Endothelial cell of umbilical vein (primary cell): ENCODE results near the gene CDR2. TPM values are rescaled to one million over a fixed set of nuclear protein-coding genes. Genes with fewer than 3 reads are reported as not detected.

Source experiments
- BruUV-seq: library from RNA; stranded (reverse); fragments of 400-500 nt; replicated peaks from 2 replicates; lab custom pipeline; 2021; lab: Mats Ljungman, UMichigan
- CTCF ChIA-PET: fragments of 300-600, 350-600 bp; sonication (Branson Sonifier 250); formaldehyde crosslinking; loops from one replicate; lab custom pipeline; 2021; ENCODE audit warnings: antibody characterized with exemption, inconsistent platforms; lab: Charles Lee
- POLR2A ChIA-PET: fragments of 300-600, 350-600 bp; sonication (Branson Sonifier 250); formaldehyde crosslinking; loops from one replicate; lab custom pipeline; 2021; ENCODE audit warnings: antibody characterized with exemption, inconsistent platforms; lab: Charles Lee
- DNase-seq: peaks from one replicate; pipeline ENCODE4 v3.0.0-alpha.2; 2011; ENCODE audit warnings: low read depth, low spot score
- FAIRE-seq: peaks from 2 replicates; lab custom pipeline; 2011; peaks lifted over from hg19 to GRCh38; lab: Jason Lieb, UNC
- H2AFZ ChIP-seq: 2 replicates; pipeline ENCODE4 v1.6.0; 2012; ENCODE audit warnings: low read depth, low read length, control low read depth, inconsistent platforms
- H3K27ac ChIP-seq: 2 replicates; pipeline ENCODE4 v1.5.1; 2011; ENCODE audit warnings: low read depth, mild to moderate bottlenecking, control low read depth, low read length, moderate library complexity; ENCODE audit not compliant: insufficient read depth
- H3K27me3 ChIP-seq, 2 experiments: 2 replicates each; pipeline versions ENCODE4 v1.6.0 to v1.6.1; 2011; ENCODE audit warnings: low read length in 2 of 2, mixed read lengths in 1 of 2; ENCODE audit not compliant: control insufficient read depth in 2 of 2, insufficient read depth in 2 of 2
- H3K36me3 ChIP-seq, 2 experiments: 2 replicates in 1 of 2; 3 replicates in 1 of 2; pipeline ENCODE4 v1.5.1; 2011; ENCODE audit warnings: low read length in 2 of 2, mild to moderate bottlenecking in 1 of 2, moderate library complexity in 1 of 2; ENCODE audit not compliant: control insufficient read depth in 2 of 2, insufficient read depth in 2 of 2; ENCODE audit errors: extremely low read depth in 1 of 2
- H3K4me1 ChIP-seq: 3 replicates; pipeline ENCODE4 v1.5.1; 2011; ENCODE audit warnings: mild to moderate bottlenecking, low read length; ENCODE audit not compliant: control insufficient read depth, insufficient read depth; ENCODE audit errors: extremely low read depth
- H3K4me2 ChIP-seq: 2 replicates; pipeline ENCODE4 v1.6.1; 2011; ENCODE audit warnings: low read length, control low read depth, mixed read lengths; ENCODE audit not compliant: insufficient read depth
- H3K4me3 ChIP-seq, 3 experiments: fragments of 200-600 bp in 1 of 3; sonication (generic), shearing (Covaris generic) in 1 of 3; replicated peaks in 1 of 3; 2 replicates each; pipeline ENCODE4 v1.5.1; 2011 to 2016; ENCODE audit warnings: control low read depth in 3 of 3, low read length in 3 of 3, mild to moderate bottlenecking in 2 of 3, inconsistent platforms in 1 of 3, low read depth in 1 of 3, moderate library complexity in 1 of 3; ENCODE audit not compliant: insufficient read depth in 1 of 3
- H3K79me2 ChIP-seq: 2 replicates; pipeline ENCODE4 v1.6.0; 2012; ENCODE audit warnings: low read length, inconsistent platforms; ENCODE audit not compliant: control insufficient read depth, insufficient read depth
- H3K9ac ChIP-seq: replicated peaks from 2 replicates; pipeline ENCODE3; 2011; ENCODE audit warnings: low read length, control low read depth; ENCODE audit not compliant: insufficient read depth; ENCODE audit errors: extremely low read depth
- H3K9me1 ChIP-seq: replicated peaks from 3 replicates; pipeline ENCODE4 v1.6.0; 2011; ENCODE audit warnings: mild to moderate bottlenecking, low read length; ENCODE audit not compliant: control insufficient read depth, insufficient read depth; ENCODE audit errors: extremely low read depth
- H3K9me3 ChIP-seq: replicated peaks from 2 replicates; pipeline ENCODE4 v1.5.1; 2012; ENCODE audit warnings: low read length, inconsistent platforms; ENCODE audit not compliant: control insufficient read depth, insufficient read depth
- H4K20me1 ChIP-seq: replicated peaks from 2 replicates; pipeline ENCODE3; 2011; ENCODE audit warnings: mild to moderate bottlenecking, low read length; ENCODE audit not compliant: control insufficient read depth, insufficient read depth; ENCODE audit errors: extremely low read depth
- CTCF ChIP-seq, 2 donors: IDR thresholded peaks; 1 replicate in 1 of 2; 2 replicates in 1 of 2; pipeline ENCODE4 v1.5.1; 2011; ENCODE audit warnings: low read length in 2 of 2, mild to moderate bottlenecking in 2 of 2, moderate library complexity in 2 of 2, control low read depth in 1 of 2, inconsistent platforms in 1 of 2, low read depth in 1 of 2; ENCODE audit not compliant: insufficient read depth in 1 of 2; ENCODE audit errors: extremely low read depth in 1 of 2
- EZH2 ChIP-seq: IDR thresholded peaks from 2 replicates; pipeline ENCODE4 v1.6.1; 2012; ENCODE audit warnings: borderline replicate concordance, low read depth, mild to moderate bottlenecking, moderate library complexity, low read length, inconsistent platforms; ENCODE audit not compliant: severe bottlenecking
- FOS ChIP-seq: IDR thresholded peaks from 2 replicates; pipeline ENCODE4 v1.6.1; 2011; ENCODE audit warnings: mild to moderate bottlenecking, low read length, moderate library complexity, borderline replicate concordance; ENCODE audit not compliant: insufficient read depth
- GATA2 ChIP-seq: IDR thresholded peaks from 2 replicates; pipeline ENCODE4 v1.7.0; 2011; ENCODE audit warnings: low read depth, mild to moderate bottlenecking, moderate library complexity, mixed read lengths, low read length; ENCODE audit not compliant: insufficient read length, insufficient read depth
- JUN ChIP-seq: IDR thresholded peaks from 2 replicates; pipeline ENCODE4 v1.6.1; 2011; ENCODE audit warnings: borderline replicate concordance, low read depth; ENCODE audit not compliant: insufficient read length, insufficient read depth
- MAX ChIP-seq: IDR thresholded peaks from 2 replicates; pipeline ENCODE4 v1.6.1; 2011; ENCODE audit not compliant: insufficient read depth, insufficient read length
- MYC ChIP-seq: IDR thresholded peaks from one replicate; pipeline ENCODE4 v1.6.1; 2011; ENCODE audit warnings: mild to moderate bottlenecking, low read depth, low read length
- POLR2A ChIP-seq: IDR thresholded peaks from 2 replicates; pipeline ENCODE4 v1.6.1; 2012; ENCODE audit warnings: low read depth, mild to moderate bottlenecking, control low read depth, low read length
- POLR2AphosphoS5 ChIP-seq: IDR thresholded peaks from 2 replicates; pipeline ENCODE4 v1.6.1; 2012; ENCODE audit warnings: low read depth, mild to moderate bottlenecking, control low read depth, low read length, moderate library complexity; ENCODE audit not compliant: insufficient read depth
- dilution Hi-C: fragments of 300-500 bp; cut with MboI; formaldehyde crosslinking; loops from one replicate; pipeline ENCODE4 v1.15.0; 2019; ENCODE audit warnings: low sequenced_read_pairs; ENCODE audit not compliant: extremely low pct_ligation_motif_present
- intact Hi-C: fragments of 100-400 bp; cut with micrococcal nuclease; formaldehyde crosslinking; loops from one replicate; pipeline ENCODE4 v1.10.0; 2022
- polyA plus RNA-seq, 4 experiments: library from polyadenylated mRNA; depleted of rRNA in 3 of 4; stranded (reverse) in 3 of 4; unstranded in 1 of 4; fragments of >200 nt; gene quantifications; 2 replicates each; pipeline versions ENCODE4 v1.2.1 to v1.2.3, GENCODE V29; 2011 to 2012; ENCODE audit warnings: missing spikeins in 1 of 4
- total RNA-seq: library from RNA; stranded (reverse); gene quantifications from 2 replicates; pipeline ENCODE4 v1.2.3, GENCODE V29; 2021

Gene CDR2
- total and polyA plus RNA-seq, 2 donors (not counting 3 experiments of a cell fraction or from before 2014, with no cell fraction given): 35.3 to 61.9 TPM

- Histone ChIP-seq H2AFZ (no peak overlapping the region), H3K27ac (no peak overlapping the region), H3K4me1 (no peaks in the 10 kb centered on the region), H4K20me1 (no peaks in the 10 kb centered on the region), H3K4me3 (no peak overlapping the region), H3K9ac (no peak overlapping the region), H3K4me2 (no peak overlapping the region), H3K27me3 (no peaks in the 10 kb centered on the region), H3K36me3 (peaks cover 20 to 30% of the 10 kb centered on the region in 2 experiments), H3K9me1 (no peaks in the 10 kb centered on the region), H3K9me3 (no peaks in the 10 kb centered on the region), H3K79me2 (peaks cover 23% of the 10 kb centered on the region)
- dilution Hi-C loops (no loop called here), intact Hi-C loops (no loop called here)
- POLR2A ChIA-PET: no interaction called here
- BruUV-seq: no TSS peak
- CTCF ChIA-PET: interaction anchor here (2.0 to 2.9 kb wide), 2 partner anchors 8 to 26 kb away, joined by 6 to 10 read pairs; no protein-coding TSS in a partner anchor
- FAIRE-seq (no peak), DNase-seq (no peak)
- TF ChIP-seq FOS: no peak
- no peak for TF ChIP-seq MAX
- no peak for TF ChIP-seq POLR2AphosphoS5
- TF ChIP-seq MYC: no peak
- no peak for TF ChIP-seq GATA2
- no peak for TF ChIP-seq CTCF (IDR thresholded peaks at IDR 0.05; ENCODE audit: extremely low read depth in 1 of 2, insufficient read depth in 1 of 2, low read depth in 1 of 2, low read length in 2 of 2)
- no peak for TF ChIP-seq POLR2A
- TF ChIP-seq EZH2: no peak
- no peak for TF ChIP-seq JUN
Measured at GRCh38 chr16:22347100-22347820, 27.2 kb downstream of the CDR2 start.
